Fibroblast of pulmonary artery (primary cell): Measurements from ENCODE around the gene GPATCH1.
A peak's percentile ranks its signal among the peaks of the same experiment; 100 is the strongest.
"Not testable (repeated sequence)": the region's sequence is repeated elsewhere in the genome, so short reads cannot be mapped to it uniquely, and the experiment has no call there.

Experiments used
- DNase-seq: peaks from one replicate; pipeline ENCODE4 v3.0.0-alpha.2; 2010; ENCODE audit warnings: low read depth
- H3K4me3 ChIP-seq: replicated peaks from 2 replicates; pipeline ENCODE4 v1.5.1; 2011; ENCODE audit warnings: low read depth, mild to moderate bottlenecking, control low read depth, low read length, moderate library complexity
- TF ChIP-seq, protein P1 (sequence below): IDR thresholded peaks from 2 replicates; pipeline ENCODE4 v1.5.1; 2011; ENCODE audit warnings: mild to moderate bottlenecking, control low read depth, low read length, inconsistent platforms; ENCODE audit errors: missing control alignments

The GPATCH1 gene

DNA sequence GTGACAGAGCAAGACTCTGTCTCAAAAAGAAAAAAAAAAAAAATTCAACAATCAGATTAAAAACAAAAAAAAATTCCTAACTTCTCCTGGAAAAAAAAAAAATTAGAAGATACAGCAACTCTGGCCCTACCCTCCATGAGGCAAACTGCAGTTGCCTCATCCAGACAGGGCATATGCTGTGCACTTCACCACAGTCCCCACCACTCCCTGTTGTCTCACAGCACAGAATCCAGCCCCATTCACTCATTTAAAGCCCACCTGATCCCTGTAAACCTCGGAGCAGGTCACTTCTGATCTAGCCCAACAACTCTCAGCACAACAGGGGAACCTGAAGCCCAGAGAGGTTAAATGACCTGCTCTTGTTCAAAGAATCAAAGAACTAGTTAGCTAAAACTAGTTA is 41.2 kb upstream of the GPATCH1 start:
- TF ChIP-seq, protein P1, sequence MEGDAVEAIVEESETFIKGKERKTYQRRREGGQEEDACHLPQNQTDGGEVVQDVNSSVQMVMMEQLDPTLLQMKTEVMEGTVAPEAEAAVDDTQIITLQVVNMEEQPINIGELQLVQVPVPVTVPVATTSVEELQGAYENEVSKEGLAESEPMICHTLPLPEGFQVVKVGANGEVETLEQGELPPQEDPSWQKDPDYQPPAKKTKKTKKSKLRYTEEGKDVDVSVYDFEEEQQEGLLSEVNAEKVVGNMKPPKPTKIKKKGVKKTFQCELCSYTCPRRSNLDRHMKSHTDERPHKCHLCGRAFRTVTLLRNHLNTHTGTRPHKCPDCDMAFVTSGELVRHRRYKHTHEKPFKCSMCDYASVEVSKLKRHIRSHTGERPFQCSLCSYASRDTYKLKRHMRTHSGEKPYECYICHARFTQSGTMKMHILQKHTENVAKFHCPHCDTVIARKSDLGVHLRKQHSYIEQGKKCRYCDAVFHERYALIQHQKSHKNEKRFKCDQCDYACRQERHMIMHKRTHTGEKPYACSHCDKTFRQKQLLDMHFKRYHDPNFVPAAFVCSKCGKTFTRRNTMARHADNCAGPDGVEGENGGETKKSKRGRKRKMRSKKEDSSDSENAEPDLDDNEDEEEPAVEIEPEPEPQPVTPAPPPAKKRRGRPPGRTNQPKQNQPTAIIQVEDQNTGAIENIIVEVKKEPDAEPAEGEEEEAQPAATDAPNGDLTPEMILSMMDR: no peak
- H3K4me3 ChIP-seq: no peak overlapping the region
- DNase-seq: no peak

DNA sequence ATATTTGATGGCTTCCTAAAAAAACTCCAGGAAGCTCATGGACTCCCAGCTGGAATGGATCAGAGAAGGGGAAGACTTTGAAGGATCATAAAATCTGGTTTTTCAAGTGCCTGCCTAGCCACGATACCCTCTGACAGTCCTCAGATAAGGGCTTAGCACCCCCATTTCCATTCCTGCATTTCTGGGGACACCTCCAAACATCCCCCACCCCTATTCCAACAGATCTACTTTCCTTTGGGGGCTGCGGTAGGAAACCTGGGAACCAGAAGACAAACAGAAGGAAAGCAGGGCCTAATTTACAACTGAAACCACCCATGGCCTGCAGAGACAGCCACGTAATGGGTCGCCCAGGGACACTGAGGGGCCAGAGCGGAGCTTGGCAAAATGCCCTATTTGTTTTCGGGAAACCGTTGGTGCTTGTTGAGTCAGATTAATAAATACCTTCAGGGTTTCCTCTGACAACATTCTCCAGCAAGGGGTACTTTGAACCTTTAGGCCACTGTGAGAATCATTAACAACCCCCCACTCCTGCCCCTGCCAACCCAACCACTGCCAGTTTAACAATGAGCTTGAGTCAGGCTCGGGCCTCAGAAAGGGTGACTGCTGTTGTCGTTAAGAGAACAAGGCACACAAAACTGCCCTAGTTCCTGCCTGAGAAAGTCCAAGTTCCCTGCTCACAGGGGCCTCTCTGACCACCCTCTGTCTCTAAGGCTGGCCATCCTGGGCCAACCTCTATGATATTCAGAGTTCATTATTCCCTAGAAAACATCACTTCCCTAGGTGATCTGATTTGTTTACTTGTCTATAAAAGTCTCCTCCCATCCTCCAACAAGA is 39.8 kb upstream of the GPATCH1 start:
- no peak overlapping the region for H3K4me3 ChIP-seq
- TF ChIP-seq, protein P1: no peak
- DNase-seq: peak; percentile 49

DNA sequence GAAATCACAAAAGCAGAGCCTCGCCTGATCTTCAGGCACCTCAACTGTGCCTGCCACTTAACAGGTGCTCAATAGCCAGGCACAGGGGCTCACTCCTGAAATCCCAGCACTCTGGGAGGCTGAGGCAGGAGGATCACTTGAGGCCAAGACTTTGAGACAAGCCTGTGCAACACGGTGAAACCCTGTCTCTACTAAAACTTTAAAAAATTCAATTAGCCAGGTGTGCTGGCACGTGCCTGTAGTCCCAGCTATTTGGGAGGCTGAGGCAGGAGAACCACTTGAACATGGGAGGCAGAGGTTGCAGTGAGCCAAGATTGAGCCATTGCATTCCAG is 39.2 kb upstream of the GPATCH1 start:
- H3K4me3 ChIP-seq, DNase-seq: not testable (repeated sequence)

DNA sequence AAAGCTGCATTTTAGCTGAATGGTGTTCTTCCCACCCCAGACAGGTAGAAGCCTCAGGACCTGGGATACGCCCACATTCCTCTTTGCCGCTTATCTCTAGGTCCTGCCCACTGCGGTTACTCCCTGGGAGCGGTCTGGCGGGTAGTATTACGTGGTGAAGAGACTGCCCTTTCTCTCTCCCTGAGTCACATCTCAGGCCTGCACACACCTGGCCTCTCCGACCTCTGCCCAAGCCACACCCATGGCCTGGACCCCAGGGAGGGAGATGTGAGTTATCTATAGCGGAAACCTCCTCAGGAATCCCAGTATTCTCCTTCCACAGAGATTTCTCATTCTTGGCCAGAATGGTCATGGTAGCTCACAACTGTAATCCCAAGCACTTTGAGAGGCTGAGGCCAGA is 33.6 kb upstream of the GPATCH1 start:
- TF ChIP-seq, protein P1: no peak
- H3K4me3 ChIP-seq: no peak overlapping the region
- no peak for DNase-seq

DNA sequence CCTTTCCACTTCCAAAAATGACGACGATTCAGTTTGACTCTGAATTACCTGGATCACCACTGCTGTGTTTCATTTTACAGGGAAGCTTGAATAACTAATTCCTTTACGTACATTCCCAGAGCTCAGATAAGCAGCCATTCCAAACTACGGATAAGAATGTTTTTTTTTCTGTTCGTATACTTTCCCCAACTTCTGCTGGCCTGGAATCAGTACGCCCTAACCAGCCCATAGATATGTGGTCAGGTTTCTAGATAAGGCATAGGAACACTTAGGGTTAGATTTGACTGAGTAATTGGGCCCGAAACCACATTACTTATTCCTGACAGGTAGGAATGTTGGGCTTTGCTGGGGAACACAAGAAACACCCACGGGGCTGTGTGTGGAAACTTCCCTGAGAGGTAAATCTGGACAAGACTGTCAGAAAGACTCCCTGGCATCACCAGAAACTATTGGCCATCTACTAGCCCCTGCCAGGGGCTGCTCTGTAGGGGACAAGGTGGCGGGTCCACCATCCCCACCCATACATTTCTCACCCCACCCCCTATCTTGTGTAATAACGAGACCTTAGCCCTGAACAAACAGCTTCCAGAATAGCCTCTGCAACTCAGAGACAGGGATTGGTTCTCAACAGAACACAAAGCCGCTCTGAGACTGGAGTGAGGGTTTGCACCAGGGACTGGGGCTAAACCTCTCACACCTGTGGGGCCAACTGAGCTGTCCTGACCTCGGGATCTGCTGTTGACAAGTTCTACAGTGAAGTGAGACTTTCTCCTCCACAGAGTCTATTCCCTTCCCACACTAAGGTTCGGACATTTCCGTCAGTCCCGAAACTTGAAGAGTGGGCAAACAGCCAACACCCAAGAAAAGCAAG is 31.9 kb upstream of the GPATCH1 start:
- peak; percentile 65 for DNase-seq
- no peak overlapping the region for H3K4me3 ChIP-seq
- TF ChIP-seq, protein P1: no peak

DNA sequence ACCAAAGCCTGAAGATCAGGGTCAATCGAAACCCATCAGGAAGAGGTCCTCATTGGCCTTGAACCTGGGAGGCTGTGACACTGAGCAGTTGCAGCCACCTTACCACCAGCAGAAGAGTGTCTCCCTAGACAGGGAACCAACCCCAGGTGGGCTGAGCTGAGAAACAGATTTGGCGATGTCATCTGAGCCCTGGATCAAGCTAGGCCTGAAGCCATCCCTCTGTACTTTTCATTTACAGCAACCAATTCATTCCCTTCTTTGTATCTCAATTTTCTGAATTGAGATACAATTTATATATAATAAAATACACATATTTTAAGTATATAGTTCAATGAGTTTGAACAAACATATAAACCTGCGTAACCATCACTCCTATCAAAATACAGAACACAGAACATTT is 30.9 kb upstream of the GPATCH1 start:
- no peak for DNase-seq
- no peak overlapping the region for H3K4me3 ChIP-seq

More for the DNA sequence above, 30.9 kb upstream of the GPATCH1 start:
- TF ChIP-seq, protein P1: no peak
